Cardiac fibroblast (primary cell): Measurements from ENCODE around the gene TVP23A.

Experiments used
- DNase-seq, 2 donors: peaks; one replicate each; pipeline versions ENCODE4 v3.0.0 to v3.0.0-alpha.2; 2010; ENCODE audit warnings: low read depth in 2 of 2
- H3K4me3 ChIP-seq, 2 donors: replicated peaks in 1 of 2; 1 replicate in 1 of 2; 2 replicates in 1 of 2; pipeline ENCODE4 v1.5.1; 2011; ENCODE audit warnings: low read depth in 2 of 2, low read length in 2 of 2, mild to moderate bottlenecking in 2 of 2, moderate library complexity in 1 of 2
- CTCF ChIP-seq: IDR thresholded peaks from one replicate; pipeline ENCODE4 v1.5.1; 2011; ENCODE audit warnings: low read depth, mild to moderate bottlenecking, low read length, inconsistent platforms

TVP23A gene

DNA sequence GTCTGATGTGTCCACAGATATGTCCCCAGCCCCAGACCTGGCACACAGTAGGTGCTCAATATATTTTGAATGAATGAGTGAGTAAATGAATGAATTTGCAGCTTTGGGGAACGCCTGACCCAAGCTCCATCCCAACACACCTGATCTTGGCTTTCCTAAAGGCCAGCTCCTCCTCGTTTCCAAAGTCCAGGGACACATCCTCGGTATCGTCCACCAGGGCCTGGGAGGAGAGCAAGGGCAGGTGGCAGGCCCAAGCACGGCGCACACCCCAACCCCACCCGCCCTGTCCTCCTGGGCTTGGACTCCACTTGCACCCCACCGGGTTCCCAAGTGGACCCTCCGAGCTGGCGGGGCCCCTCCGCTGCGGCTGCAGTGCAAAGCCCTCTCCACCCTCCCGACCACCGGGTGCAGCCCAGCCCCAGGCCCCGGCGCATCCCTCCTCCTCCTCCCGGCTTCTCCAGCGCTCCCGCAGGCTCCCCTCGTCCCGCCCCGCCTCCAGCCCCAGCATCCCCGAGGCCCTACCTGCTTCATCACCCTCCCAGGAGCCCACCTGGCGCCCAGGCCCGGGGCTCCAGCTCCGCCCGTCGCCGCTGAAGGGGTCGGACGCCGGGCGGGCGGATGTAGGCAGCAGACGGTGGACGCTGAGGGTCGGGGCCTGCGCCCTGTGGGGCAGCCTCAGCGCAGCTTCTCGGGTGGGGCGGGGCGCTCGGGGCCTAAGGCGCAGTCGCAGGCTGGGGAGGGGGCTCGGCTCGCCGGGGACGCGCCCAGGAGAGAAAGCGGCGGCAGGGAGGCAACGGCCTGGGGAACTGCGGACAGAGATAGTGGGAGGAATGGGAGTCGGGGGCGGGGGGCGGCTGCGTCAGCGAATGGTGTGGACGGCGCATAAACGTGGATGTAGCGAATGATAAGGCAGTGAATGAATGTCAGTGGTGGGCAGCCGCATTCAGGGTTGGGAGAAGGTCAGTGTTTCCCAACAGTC is at the start of gene TVP23A:
Gene TVP23A, minus strand, starts transcription at position 832 of the 979 bp plus-strand sequence. Its CDS starts 301 bp downstream, at position 531.
- no peak within 1 kb of the TSS for H3K4me3 ChIP-seq

GRCh38 chr16:10868104-10868595 is 49.6 kb upstream of the TVP23A start:
- no peak overlapping the region for H3K4me3 ChIP-seq

More for the DNA sequence above, at the start of gene TVP23A:
- TF ChIP-seq CTCF: no peak
- peak in 1 of 2 donors; percentile 38 for DNase-seq

GRCh38 chr16:10867199-10867598 is 48.6 kb upstream of the TVP23A start:
- no peak for TF ChIP-seq CTCF
- H3K4me3 ChIP-seq: no peak overlapping the region
- DNase-seq: no peak

More at GRCh38 chr16:10868104-10868595, 49.6 kb upstream of the TVP23A start:
- DNase-seq: no peak
- no peak for TF ChIP-seq CTCF

GRCh38 chr16:10865991-10866966 is 47.7 kb upstream of the TVP23A start:
- no peak for TF ChIP-seq CTCF
- H3K4me3 ChIP-seq: no peak overlapping the region
- no peak for DNase-seq

DNA sequence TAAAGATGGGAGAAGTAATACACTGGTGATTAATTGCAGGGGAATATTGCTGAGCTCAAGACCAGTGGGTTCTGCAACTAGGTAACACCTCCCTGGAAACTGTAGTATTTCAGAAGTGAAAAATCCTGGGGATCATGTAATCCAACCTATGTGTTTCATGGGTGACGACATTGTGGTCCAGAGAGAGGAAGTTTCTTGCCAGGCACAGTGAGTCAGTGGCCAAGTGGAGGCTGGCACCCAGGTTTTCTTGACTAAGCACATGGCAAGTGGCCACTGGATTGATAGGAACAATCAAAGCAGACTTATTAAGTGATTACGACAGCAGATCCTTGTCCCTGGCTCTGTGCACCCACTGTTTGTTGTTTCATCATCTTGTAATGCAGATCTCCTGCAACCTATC is 43.8 kb upstream of the TVP23A start:
- H3K4me3 ChIP-seq: no peak overlapping the region
- TF ChIP-seq CTCF: no peak
- peak; percentile 64 to 80 for DNase-seq

DNA sequence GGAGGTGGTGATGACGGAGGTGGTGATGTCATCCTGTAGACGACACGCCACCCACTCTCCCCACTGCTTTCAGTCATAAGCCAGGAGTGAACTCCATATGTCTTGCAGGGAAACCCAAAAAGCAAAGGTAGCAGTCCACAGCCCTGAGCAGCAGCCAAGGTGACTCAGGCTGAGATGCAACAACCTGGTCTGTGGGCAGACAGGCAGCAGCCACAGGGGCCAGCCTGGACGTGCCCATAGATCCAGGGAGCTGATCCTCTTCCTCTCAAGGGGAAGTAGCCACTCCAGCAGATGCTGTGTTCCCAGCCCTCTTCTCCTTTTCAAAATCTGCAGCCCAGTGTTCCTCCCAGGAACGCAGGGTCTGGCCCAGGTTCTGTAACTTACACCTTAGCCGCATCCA is 41.1 kb upstream of the TVP23A start:
- no peak for TF ChIP-seq CTCF
- no peak for DNase-seq

More for the DNA sequence above, 41.1 kb upstream of the TVP23A start:
- H3K4me3 ChIP-seq: no peak overlapping the region
